Kidney tubule cell (primary cell): Measurements from ENCODE around the gene MOCOS.

ENCODE experiments used
- DNase-seq: peaks from one replicate; pipeline ENCODE4 v3.0.0-alpha.2; 2018; ENCODE audit warnings: low spot score

MOCOS gene

GRCh38 chr18:36177913-36178312 lies 9.4 kb upstream of the MOCOS start:
- DNase-seq, result no peak

GRCh38 chr18:36179562-36180355 lies 7.5 kb upstream of the MOCOS start:
- peak; percentile 30 for DNase-seq

GRCh38 chr18:36181441-36181840 lies 5.9 kb upstream of the MOCOS start:
- no peak for DNase-seq

- DNase-seq, result no peak
Measured at GRCh38 chr18:36181898-36182506, 5.3 kb upstream of the MOCOS start.

GRCh38 chr18:36183033-36183432 lies 4.3 kb upstream of the MOCOS start:
- no peak for DNase-seq

GRCh38 chr18:36183987-36184386 lies 3.3 kb upstream of the MOCOS start:
- DNase-seq, result no peak

GRCh38 chr18:36185157-36185556 lies 2.1 kb upstream of the MOCOS start:
- DNase-seq, result no peak

GRCh38 chr18:36185901-36186460 lies 1.3 kb upstream of the MOCOS start:
- DNase-seq, result no peak

GRCh38 chr18:36186461-36187192 lies 670 bp upstream of the MOCOS start:
- DNase-seq, result peak; percentile 51

GRCh38 chr18:36187826-36188721 lies 777 bp downstream of the MOCOS start:
- peak; percentile 55 for DNase-seq

- DNase-seq, result no peak
Measured at GRCh38 chr18:36188916-36189315, 1.6 kb downstream of the MOCOS start.

- DNase-seq, result no peak
Measured at GRCh38 chr18:36189486-36189885, 2.2 kb downstream of the MOCOS start.

GRCh38 chr18:36191286-36191685 lies 4.0 kb downstream of the MOCOS start:
- DNase-seq, result no peak

GRCh38 chr18:36191711-36192110 lies 4.4 kb downstream of the MOCOS start:
- no peak for DNase-seq

- no peak for DNase-seq
Measured at GRCh38 chr18:36194600-36195315, 7.5 kb downstream of the MOCOS start.

GRCh38 chr18:36195427-36196122 lies 8.3 kb downstream of the MOCOS start:
- DNase-seq, result no peak

- DNase-seq, result no peak
Measured at GRCh38 chr18:36196238-36196995, 9.1 kb downstream of the MOCOS start.

GRCh38 chr18:36197511-36198166 lies 10.3 kb downstream of the MOCOS start:
- DNase-seq, result no peak

GRCh38 chr18:36199691-36200295 lies 12.5 kb downstream of the MOCOS start:
- DNase-seq, result no peak
